DMS 273 (cell line): ENCODE measurements around the gene KNOP1.

Source experiments
- DNase-seq: peaks from one replicate; lab custom pipeline; 2025; ENCODE audit not compliant: unreplicated experiment; lab: John Stamatoyannopoulos, UW

KNOP1 gene

GRCh38 chr16:19717741-19718623, at the start of gene KNOP1, which contains the start of gene IQCK:
Gene KNOP1, minus strand, starts transcription at chr16:19718227. Its CDS starts 3,192 bp downstream, at chr16:19715035.
Gene IQCK, plus strand, starts transcription at chr16:19718271. Its CDS starts 36 bp downstream, at chr16:19718307.
- DNase-seq: peak; percentile 97

- no peak for DNase-seq
These were observed 49.5 kb upstream of the KNOP1 start for GRCh38 chr16:19767497-19767896.

DNA sequence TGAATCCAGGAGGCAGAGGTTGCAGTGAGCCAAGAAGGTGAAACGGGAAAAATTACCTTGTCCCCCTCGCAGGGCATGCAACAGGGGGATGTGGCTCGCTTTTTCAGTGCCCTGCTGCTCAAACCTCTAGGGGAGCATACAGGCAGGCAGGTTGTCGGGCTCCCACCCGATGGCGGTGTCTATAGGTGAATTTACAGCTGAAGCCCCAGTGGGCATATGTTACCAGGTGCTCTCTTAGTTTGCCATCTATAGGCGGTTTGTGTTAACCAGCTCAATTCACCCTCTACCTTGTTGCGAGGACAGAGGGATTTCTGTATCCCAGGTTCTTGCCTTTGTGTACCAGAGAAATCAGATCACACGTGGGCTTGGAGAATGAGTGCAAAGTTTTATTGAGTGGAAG, 49.0 kb upstream of the KNOP1 start:
- no peak for DNase-seq

- no peak for DNase-seq
These were observed 48.5 kb upstream of the KNOP1 start for GRCh38 chr16:19766554-19766884.

- no peak for DNase-seq
These were observed 48.0 kb upstream of the KNOP1 start for GRCh38 chr16:19765860-19766553.

DNA sequence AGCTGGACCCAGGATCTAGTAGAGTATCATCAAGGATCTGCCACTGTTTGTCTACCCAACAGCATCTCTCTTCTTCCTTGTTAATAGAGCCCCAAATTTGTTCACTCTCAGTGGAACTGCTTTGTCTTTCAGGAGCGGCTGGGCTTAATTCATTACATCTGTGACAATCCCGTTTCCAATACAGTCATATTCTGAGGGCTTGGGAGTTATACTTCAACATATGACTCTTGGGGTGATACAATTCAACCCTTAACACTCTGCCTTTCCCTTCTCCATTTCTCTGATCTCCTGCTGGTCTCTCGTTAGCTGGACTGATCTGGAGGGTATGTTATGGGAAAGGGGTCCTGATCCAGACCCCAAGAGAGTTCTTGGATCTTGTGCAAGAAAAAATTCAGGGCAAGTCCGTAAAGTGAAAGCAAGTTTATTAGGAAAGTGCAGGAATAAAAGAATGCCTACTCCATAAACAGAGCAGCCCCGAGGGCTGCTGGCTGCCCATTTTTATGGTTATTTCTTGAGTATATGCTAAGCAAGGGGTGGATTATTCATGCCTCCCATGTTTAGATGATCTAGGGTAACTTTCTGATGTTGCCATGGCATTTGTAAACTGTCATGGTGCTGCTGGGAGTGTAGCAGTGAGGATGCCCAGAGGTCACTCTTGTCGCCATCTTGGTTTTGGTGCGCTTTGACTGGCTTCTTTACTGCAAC, 42.5 kb upstream of the KNOP1 start:
- no peak for DNase-seq

DNA sequence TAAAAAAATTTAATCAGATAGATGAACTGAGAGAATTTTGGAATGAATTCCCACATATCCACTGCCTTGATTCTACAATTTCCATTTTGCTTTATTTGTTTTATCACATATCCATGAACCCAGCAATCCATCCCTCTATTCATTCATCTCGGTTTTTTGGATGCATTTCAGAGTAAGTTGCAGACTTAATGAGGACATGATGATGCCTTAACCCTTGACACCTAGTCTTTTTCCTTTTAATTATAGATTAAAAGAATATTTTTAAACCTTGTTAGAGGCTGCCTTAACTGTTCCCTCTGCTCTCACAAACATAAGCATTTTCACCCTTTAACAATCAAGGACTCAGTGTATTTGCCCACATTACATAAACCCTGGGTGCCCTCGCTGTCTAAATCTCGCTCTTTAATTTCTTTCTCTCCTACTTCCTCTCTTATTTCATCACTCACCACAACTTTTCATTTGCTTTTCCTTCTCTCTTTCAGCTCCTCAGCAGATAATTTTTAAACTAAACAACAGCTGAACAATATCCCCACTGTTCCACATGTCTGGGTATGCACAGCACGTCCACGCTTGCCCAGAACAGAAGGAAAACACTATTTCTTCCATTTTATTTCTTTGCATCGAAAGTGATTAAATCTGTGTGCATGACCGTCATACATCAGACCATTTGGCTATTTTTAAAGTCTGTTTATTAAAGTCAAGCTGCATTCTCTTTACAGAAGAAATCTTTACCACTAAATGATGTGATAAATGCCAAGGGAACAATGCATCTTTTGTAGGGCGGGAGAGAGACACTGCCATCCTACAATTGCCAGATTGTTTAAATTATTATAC, 40.0 kb upstream of the KNOP1 start:
- DNase-seq: no peak

- no peak for DNase-seq
These were observed 39.0 kb upstream of the KNOP1 start for GRCh38 chr16:19757026-19757425.

GRCh38 chr16:19755268-19755667, 37.2 kb upstream of the KNOP1 start:
- no peak for DNase-seq

DNA sequence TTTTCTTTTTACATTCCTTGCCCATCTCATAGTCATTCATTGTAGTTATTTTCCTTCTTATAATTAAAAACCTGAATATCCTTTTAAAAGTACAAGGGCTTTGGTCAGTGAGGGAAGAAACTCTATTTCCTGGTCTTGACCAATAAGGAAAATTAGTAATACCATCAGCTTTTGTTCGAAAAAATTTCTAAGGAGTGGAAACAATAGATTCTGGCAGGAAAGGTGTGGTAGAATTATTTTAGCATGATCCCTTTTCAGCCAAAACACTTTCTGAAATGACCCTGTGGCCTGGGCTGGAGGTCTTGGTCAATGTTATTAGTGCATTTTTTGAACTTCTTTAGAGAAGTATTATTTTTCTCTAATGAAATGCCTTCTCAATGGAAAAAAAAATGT, 36.6 kb upstream of the KNOP1 start:
- no peak for DNase-seq

GRCh38 chr16:19753815-19754643, 36.0 kb upstream of the KNOP1 start:
- DNase-seq: no peak

- no peak for DNase-seq
These were observed 33.7 kb upstream of the KNOP1 start for GRCh38 chr16:19751478-19752385.

- no peak for DNase-seq
These were observed 31.6 kb upstream of the KNOP1 start for GRCh38 chr16:19749571-19750080.

GRCh38 chr16:19748389-19749168, 30.6 kb upstream of the KNOP1 start:
- peak; percentile 24 for DNase-seq

DNA sequence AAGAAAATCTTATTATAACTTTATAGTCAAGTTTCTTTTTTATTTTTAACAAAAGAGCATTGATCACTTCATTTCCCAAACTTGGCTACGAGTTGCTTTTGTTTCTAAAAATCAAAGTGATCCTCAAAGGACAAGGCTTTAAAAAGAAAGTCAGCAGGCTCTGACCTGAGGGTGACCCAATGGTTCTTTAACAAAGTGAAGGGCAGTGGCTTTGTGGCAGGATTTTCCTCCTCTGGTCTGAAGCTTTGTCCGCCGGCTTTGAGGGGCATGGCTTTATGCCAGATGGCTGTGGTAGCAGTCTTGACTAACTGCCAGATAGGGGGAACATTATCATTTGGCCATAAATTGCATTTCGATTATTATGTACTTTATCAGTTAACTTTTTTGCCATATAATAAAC, 28.5 kb upstream of the KNOP1 start:
- peak; percentile 16 for DNase-seq

DNA sequence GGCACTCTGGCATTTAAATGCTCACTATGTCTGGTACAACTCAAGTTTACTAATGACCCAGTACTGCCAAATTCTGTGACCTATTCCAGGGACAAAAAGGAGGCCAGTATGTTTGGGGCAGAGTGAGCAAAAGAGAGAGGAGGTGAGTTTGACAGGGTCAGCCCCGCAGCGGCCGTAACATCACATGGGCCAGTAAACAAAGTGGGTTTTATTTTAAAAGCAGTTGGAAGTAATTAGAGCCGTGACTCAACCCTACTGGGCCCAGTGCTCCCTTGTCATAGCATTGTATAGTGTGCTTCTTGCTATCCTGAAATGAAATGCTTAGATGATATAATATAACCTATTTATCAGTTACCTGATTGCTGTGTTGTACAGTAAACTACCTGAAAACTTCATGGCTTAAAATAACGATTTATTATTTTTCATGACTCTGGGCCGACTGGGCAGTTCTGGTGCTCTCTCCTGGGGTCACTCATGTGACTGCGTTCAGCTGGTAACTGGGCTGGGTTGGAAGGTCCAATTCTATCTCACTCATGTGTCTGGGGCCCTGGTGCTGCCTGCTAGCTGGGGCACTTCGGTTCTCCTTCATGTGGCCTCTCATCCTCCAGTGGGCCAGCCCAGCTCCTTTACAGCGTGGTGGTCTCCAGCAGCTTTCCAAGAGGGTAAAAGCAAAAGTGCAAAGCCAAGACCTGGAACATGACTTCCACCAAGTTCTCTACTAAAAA, 27.4 kb upstream of the KNOP1 start:
- DNase-seq: no peak

- no peak for DNase-seq
These were observed 26.6 kb upstream of the KNOP1 start for GRCh38 chr16:19744670-19745069.
